ENCODE data around the gene FRMD8.
A peak's percentile ranks its signal among the peaks of the same experiment; 100 is the strongest.

FRMD8 gene

DNA sequence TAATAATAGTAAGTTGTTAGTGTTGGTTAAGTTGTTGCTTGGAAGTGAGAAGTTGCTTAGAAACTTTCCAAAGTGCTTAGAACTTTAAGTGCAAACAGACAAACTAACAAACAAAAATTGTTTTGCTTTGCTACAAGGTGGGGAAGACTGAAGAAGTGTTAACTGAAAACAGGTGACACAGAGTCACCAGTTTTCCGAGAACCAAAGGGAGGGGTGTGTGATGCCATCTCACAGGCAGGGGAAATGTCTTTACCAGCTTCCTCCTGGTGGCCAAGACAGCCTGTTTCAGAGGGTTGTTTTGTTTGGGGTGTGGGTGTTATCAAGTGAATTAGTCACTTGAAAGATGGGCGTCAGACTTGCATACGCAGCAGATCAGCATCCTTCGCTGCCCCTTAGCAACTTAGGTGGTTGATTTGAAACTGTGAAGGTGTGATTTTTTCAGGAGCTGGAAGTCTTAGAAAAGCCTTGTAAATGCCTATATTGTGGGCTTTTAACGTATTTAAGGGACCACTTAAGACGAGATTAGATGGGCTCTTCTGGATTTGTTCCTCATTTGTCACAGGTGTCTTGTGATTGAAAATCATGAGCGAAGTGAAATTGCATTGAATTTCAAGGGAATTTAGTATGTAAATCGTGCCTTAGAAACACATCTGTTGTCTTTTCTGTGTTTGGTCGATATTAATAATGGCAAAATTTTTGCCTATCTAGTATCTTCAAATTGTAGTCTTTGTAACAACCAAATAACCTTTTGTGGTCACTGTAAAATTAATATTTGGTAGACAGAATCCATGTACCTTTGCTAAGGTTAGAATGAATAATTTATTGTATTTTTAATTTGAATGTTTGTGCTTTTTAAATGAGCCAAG lies 38.9 kb downstream of the FRMD8 start:
- DNase-seq (ENCODE audit: low read depth): peak; percentile 71

GRCh38 chr11:65425971-65426838 lies 39.8 kb downstream of the FRMD8 start:
- DNase-seq (ENCODE audit: low read depth): no peak

DNA sequence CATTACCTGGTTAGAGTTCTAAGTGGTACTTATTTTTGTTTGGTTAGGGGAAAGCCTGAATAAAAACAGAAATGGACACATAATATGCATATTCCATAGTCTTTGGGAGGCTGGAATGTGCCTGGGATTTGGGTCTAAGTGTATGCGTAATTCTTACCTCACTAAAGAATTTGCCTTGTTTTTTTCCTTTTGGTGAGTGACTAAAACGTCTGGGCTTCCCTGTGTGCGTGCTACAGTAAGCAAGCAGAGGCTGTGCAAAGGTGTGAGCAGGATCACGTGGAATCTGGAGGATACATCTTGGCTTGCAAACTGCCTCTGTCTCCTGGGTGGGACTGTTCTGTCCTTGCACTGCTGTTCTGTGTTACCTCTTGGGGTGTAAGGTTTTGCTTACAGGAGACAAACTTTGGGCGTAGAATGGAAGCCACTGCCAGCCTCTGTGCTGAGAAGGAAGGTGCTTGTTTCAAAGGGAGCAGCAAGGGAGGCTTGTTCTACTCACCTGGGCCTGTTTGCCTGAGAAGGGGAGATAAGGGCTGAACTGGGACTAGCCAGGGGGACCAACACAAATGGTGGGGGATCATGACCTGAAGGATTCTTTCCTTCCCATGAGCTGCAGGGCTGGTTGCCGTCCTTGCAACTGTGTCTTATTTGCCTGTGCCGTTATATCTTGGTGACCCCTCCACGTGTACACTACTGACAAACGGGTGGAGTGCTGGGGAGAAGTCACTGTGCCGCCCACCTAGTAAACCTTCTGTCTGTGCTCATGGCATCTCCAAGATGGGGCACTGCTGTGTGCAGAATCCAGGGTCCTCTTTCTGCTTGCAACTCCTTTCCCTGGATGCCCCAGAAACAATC lies 40.6 kb downstream of the FRMD8 start:
- DNase-seq (ENCODE audit: low read depth): no peak

- no peak for DNase-seq (ENCODE audit: low read depth)
Observed at GRCh38 chr11:65427691-65428577, 41.5 kb downstream of the FRMD8 start.

DNA sequence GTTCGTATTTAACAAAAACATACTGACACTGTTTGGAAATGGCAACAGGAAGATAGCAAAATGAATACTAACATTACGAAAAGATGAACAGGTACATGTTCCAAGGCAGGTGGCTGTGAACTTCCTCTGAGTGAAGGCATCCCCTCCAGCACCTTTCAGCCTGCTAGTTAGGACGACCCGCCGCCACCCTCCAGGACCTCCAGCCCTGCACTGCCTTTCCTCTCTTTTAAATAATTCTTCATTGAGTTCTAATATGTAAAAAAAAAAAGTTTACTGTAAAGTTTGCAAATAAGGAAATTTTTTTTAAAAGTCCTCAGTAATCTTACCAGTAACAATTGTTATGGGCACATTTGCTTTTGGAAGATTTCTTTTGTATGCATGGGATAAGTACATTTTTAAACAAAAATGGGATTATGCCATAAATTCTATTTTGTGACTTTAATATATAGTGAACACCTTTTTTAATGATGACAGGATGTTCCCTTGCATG lies 42.2 kb downstream of the FRMD8 start:
- no peak for DNase-seq (ENCODE audit: low read depth)

GRCh38 chr11:65429068-65429681 lies 42.7 kb downstream of the FRMD8 start:
- DNase-seq (ENCODE audit: low read depth): no peak

DNA sequence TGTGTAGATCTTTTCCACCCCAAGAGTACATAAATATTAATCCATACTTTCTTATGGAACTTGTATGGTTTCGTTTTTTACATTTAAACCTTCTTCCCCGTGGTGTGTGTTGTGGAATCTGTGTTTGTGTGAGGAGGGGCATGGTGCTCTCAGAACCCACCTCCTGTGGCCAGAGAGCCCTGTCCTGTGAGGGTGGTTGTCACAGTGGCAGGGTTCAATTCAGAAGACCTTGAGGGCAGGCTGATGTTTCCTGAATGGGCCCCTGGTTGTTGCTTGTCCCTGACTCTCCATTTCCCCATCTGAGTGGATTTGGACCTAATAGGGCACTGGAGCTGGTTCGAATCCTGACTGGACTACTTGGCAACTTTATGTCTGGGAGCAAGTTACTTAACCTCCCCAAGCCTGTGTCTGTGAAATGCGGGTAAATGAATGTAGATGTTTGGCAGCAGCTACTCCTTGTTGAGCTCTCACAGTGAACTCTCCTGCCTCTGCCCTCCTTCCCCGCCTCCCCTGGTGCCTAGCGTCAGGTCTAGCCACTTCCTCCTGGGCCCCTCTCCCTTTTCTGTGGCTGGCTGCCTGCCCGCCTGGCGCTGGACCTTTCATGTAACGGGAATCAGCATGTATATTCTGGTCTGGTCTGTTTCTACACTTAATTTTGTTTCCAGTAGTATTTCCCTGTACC lies 43.4 kb downstream of the FRMD8 start:
- no peak for DNase-seq (ENCODE audit: low read depth)

DNA sequence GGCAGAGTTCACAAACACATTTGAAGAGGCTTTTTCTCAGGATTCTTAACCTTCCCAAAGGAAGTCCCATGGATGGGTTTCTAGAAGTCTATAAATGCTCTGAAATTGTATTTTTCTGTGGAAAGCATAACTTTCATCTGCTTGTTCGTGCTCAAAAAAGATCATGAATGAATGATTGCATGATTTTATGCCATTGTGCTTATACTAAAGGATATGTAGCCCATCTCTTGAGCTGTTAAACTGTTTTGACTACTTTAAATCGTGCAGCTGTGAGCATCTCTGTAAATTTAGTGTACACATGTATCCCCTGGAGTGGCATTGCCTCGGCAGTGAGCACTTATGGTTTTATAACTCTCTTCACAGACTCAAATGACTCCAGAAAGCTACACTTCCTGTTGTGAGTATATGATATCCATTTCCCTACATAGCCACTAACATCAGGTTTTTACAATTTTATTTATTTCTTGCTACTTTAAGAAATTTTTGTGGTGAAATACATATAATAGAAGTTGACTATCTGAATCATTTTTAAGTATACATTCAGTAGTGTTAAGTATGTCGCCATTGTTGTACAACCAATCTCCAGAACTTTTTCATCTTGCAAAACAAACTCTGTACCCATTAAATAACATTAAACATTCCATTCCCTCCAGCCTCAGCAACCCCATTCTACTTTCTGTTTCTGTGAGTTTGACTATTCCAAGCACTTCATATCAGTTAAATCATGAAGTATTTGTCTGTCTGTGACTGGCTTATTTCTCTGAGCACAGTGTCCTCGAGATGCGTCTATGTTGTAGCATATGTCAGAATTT lies 44.2 kb downstream of the FRMD8 start:
- no peak for DNase-seq (ENCODE audit: low read depth)

DNA sequence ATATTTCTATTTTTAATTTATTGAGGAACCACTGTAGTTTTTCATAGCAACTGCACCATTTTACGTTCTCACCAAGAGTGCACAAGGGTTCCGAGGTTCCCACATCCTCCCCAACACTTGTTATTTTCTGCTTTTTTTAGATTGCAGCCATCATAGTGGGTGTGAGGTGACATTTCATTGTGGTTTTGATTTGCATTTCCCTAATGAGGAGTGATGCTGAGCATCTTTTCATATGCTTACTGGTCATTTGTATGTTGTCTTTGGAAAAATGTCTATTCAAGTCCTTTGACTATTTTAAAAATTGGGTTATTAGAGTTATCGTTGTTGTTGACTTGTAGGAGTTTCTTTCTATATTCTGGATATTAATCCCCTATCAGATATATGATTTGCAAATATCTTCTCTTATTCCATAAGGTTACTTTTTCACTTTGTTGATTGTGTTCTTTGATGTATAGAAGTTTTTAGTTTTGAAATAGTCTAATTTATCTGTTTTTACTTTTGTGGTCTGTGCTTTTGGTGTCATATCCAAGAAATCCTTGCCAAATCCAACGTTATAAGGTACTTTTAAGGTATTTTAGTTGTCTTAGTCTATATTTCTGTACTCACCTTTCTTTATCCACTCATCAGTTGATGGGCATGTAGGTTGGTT lies 45.1 kb downstream of the FRMD8 start:
- no peak for DNase-seq (ENCODE audit: low read depth)

GRCh38 chr11:65432100-65432650 lies 45.7 kb downstream of the FRMD8 start:
- no peak for DNase-seq (ENCODE audit: low read depth)

DNA sequence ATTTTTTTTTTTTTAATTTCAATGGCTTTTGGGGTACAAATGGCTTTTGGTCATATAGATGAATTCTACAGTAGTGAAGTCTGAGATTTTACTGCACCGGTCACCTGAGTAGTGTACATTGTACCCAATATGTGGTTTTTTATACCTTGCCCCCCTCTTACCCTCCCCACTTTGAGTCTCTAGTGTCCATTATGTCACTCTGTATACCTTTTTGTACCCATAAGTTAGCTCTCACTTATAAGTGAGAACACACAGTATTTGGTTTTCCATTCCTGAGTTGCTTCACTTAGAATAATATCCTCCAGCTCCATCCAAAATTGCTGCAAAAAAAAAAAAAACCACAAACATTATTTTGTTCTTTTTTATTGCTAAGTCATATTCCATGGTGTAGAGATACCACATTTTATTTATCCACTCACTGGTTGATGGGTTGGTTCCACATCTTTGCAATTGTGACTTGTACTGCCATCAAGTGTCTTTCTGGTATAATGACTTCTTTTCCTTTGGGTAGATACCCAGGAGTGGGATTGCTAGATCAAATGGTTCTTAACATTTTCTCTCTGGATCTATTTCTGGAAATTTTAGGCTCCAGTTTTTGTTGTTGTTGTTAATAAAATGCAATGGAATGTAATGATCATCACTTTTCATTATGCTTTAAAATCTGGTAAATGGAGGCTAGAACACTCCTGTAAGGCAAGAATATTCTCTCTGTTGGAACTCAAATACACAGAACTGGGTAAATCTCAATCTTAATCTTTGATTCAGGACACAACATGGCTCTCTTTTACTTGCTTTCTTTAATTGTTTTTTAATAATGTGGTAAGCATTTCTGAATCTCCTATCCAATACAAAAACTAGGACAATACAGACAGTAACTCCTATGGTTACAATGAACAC lies 46.5 kb downstream of the FRMD8 start:
- no peak for DNase-seq (ENCODE audit: low read depth)

DNA sequence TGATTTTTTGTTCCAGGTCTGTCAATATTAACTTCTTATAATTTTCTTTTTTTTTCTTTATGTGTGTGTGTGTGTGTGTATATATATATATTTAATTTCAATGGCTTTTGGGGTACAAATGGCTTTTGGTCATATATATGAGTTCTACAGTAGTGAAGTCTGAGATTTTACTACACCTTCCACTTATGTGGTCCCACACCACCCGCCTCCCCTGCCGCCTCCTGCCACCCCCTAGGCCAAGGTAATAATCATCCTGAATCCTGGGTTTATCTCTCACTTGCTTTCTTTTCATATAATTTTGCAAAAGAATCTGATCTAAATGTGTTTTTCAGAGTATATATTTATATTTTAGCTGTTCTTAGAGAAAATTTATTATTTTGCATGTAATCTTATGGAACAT lies 47.2 kb downstream of the FRMD8 start:
- no peak for DNase-seq (ENCODE audit: low read depth)

DNA sequence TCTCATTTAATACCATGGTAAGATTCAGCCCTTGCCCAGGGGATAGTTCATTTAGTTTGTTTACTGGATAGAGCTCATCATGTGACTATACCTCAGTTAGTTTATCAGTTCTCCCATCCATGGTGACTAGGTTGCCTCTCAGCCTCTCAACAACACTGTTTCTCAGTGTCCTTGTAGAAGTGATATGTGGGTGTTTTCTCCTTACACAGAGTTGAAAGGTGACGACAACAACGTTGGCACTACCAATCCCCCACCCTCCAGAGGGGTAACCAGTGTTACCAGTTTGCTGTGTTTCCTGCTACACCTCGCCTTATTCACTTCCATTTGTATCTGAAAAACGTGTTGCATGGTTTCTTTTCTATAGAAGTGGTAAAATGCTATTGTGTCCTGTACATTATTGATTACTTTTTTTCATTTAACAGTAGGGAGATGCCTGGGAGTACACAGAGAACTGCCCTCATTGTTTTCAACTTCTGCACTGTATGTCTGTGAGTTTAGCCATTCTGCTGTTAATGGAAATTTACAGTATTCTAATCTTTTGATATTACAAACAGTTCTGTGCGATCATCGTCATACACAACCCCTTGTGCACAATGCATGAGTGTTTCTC lies 47.7 kb downstream of the FRMD8 start:
- DNase-seq (ENCODE audit: low read depth): no peak

GRCh38 chr11:65434667-65435410 lies 48.4 kb downstream of the FRMD8 start:
- DNase-seq (ENCODE audit: low read depth): no peak

GRCh38 chr11:65435411-65435931 lies 49.0 kb downstream of the FRMD8 start:
- no peak for DNase-seq (ENCODE audit: low read depth)

DNA sequence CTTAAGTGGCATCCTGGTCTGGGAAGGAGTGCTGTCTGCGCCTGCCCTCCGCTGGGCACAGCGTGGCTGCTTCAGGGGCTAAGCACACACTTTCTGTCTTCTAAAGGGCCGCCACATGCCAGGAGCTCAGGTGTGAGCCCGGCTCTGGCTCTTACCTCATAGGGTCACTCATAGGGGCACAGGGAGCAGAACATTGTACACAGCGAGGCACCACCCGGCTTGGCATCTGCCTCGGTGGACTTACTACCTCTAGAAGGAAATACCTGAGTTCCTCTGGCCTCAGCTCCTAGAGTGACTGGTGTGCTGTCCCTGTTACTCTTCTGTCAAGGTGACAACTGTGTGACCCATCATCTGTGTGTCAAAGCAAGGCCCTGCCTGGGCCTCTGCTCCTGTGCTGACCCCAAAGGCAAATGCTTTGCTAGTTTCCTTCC lies 49.6 kb downstream of the FRMD8 start:
- DNase-seq (ENCODE audit: low read depth): no peak
